Stimulated activated CD8-positive, alpha-beta memory T cell treated with anti-CD3 and anti-CD28 coated beads, Interleukin-7, amount 100 ng/mL, for 24 hours (primary cell): ENCODE measurements around the gene KRTAP5-5.
"Not testable (repeated sequence)": the region's sequence is repeated elsewhere in the genome, so short reads cannot be mapped to it uniquely, and the experiment has no call there.

Experiments used
- DNase-seq: peaks from one replicate; pipeline ENCODE4 v3.0.0-alpha.2; 2020; ENCODE audit warnings: low read depth

Gene KRTAP5-5

DNA sequence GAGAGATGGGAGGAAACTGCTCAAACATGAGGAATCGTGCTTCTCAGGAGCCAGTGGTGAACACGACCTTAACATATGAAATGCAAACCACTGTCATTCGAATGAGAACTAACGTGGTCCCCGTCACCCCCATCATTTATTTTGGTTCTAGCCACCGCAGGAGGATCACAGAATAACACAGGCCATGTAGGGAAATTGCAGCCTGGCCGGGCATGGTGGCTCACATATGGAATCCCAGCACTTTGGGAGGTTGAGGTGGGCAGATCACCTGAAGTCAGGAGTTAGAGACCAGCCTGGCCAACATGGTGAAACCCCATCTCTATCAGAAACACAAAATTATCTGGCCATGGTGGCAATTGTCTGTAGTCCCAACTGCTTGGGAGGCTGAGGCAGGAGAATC, 27.1 kb downstream of the KRTAP5-5 start:
- no peak for DNase-seq

DNA sequence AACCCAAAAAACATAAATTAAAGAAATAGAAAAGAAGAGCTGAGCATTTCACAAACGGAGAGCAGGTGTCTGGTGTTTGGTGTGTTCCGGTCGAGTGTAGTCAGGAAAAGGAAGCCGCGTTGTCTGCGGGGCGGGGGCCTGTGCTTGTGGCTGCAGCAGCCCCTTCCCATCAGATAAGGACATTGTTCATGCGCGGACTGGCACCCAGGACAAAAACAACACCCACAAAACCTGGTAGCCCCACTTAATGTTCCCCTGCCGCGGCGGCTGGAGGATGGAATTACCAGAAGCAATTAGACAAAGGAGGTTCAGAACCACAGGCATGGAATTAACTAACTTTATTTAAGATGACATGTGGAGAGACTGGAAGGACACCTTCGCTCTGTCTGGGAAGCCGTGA, 29.9 kb downstream of the KRTAP5-5 start:
- no peak for DNase-seq

DNA sequence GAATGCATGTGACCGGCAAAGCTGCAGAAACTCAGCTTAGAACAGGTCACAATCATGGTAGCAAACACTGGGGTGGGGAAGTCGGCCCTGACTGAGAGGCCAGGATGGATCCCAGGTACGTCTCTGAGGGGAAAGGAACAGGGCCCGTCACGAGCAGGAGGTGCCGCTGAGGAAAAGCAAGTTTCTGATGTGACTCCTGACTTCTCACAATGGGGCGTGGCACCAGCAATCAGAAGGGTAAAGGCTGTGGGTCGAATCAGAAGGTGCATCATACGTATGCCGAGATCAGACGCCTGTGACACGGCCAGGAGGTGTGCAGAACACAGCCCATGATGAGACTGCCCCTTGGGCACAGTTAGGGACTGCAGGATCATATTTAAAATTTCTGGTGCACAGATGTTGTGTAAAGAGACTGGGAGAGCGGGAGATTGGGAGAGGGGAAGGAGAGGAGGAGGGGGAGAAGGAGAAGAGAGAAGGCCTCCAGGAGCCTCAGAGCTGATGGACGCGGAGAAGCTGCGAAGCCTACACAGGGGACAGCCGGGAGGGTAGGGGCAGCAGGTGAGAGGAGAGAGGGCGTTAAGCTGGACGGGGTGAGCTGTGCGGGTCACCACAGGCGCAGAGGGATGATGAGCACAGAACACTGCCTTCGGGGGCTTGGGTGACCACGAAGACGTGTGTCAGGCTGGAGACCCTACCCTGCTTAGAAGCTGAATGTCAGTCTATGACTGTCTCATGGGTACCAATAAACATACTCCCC, 30.7 kb downstream of the KRTAP5-5 start:
- no peak for DNase-seq

DNA sequence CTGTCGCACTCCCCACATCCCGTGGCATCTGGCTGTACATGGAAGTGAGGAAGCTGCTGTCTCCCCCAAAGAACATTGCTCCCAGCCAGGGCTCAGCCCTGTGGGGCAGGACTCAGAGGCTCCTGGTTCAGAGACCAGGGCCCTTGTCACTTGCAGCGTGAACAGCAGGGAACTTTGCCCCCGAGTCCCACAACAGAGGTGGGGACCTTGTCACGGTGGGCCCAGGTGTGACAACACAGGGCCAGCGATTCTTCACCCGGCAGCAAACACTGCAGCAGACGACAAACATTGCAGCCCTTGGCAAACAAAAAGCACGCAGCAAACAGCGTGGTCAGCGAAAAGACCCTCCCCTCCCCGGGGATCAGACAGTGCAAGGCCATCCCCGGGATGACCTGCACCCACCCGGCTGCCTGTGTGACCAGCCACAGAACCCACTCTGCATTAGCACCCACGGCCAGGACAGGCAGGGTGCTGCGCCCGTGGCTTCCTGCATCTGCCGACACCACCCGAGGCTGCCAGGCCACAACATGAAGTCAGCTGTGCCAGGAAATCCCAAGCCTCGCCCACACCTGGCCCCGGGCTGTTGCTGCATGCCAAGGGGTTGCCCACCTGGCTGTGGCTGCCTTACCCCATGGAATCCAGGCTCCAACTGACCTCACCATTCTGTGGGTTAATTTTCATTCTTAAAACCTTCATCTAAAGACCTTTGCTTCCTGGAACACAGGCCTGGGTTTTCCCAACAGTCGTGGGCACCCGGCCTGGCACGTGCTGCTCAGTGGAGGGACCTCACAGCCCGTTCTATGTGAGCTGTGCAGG, 32.1 kb downstream of the KRTAP5-5 start:
- DNase-seq: not testable (repeated sequence)

GRCh38 chr11:1662699-1663283, 33.2 kb downstream of the KRTAP5-5 start:
- not testable (repeated sequence) for DNase-seq

DNA sequence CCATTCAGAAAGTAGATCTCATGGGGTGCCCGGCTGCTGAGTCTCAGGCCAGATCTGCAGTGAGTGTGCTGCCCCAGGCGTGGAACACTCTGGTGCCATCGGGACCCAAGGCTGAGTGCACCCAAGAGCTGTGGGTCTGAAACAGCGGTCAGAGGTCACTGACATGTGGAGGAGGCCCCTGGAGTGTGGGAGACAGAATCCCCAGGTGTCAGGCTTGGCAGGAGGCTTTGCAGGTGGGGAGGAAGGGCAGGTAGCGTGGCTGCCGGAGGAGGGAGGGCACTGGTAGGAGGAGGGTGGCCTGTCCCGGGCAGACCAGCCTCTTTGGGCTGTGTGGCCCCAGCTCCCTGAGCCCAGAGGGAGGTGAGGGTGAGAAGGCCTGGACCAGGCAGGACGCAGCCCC, 35.7 kb downstream of the KRTAP5-5 start:
- no peak for DNase-seq

- no peak for DNase-seq
Measured at GRCh38 chr11:1667121-1667850, 37.7 kb downstream of the KRTAP5-5 start.

- no peak for DNase-seq
Measured at GRCh38 chr11:1667906-1668305, 38.3 kb downstream of the KRTAP5-5 start.

DNA sequence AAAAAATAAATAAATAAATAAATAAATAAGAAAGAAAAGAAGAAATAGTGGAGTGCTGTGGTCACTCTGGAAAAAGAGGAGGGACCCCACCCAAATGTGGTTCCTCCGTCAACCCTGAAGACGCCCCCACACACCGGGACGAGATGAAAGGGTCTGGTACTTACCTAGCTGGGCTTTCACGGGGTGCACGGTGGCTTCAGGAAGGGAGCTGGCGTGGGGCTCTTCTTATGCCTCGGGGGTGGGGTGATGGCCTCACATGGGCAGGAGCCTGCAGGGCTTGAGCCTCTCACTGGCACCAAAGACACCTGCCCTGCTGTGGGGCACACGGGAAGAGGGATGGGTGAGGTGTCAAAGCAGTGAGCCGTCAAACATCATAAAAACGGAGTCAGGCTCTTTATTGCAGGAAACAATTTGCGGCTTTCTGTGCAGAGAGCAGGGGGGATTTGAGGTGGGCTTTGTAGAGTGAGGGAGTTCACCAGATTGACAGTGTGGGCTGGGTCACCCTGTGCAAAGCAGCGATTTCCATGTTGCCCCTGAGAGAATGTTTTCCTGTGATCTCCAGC, 39.4 kb downstream of the KRTAP5-5 start:
- DNase-seq: no peak

DNA sequence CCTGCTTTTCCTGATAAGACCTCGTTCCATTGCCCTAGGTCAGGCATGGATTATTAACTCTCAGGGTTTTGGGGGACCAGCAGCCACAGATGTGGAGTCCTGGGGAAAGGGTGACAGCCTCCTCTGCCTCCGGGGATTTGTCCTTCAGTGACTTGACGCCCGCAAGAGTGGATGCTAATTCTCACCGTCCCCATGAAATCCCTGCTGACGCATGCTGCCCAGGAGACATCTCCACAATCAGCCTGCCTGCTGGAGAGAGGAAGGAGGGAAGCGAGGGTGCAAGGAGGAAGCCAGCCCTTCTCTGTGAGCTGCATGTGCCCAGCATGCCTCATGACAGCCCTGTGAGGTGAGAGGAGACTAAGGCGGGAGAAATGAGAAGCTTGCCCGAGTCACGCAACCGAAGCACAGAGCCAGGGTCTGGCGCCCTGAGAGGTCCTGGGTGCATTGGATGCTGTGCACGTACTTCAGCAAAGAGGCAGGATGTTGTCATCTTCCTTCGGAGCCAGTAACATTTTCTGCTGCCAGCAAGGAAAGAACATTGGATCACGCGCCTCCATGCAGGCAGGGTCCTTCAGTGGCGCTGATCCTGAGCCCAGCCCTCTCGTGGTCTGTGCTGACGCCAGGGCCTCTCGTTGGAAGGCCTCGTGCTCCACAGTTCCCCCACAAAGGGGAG, 40.1 kb downstream of the KRTAP5-5 start:
- DNase-seq: no peak

GRCh38 chr11:1670457-1670856, 40.9 kb downstream of the KRTAP5-5 start:
- not testable (repeated sequence) for DNase-seq

DNA sequence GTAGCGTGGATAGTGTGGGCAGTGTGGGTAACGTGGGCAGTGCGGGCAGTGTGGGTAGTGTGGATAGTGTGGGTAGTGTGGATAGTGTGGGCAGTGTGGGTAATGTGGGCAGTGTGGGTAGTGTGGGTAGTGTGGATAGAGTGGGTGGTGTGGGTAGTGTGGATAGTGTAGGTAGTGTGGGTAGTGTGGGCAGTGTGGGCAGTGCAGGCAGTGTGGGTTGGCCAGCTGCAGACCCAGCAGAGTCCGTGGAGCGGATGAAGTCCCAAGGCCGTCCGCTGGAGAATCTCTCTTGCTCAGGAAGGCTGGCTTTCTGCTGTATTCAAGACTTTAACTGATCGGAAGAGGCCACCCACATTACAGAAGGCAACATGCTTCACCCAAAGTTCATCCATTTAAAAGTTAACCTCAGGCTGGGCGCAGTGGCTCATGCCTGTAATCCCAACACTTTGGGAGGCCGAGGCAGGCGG, 41.4 kb downstream of the KRTAP5-5 start:
- no peak for DNase-seq

GRCh38 chr11:1671658-1672057, 42.1 kb downstream of the KRTAP5-5 start:
- no peak for DNase-seq

GRCh38 chr11:1672613-1673350, 43.2 kb downstream of the KRTAP5-5 start:
- no peak for DNase-seq

DNA sequence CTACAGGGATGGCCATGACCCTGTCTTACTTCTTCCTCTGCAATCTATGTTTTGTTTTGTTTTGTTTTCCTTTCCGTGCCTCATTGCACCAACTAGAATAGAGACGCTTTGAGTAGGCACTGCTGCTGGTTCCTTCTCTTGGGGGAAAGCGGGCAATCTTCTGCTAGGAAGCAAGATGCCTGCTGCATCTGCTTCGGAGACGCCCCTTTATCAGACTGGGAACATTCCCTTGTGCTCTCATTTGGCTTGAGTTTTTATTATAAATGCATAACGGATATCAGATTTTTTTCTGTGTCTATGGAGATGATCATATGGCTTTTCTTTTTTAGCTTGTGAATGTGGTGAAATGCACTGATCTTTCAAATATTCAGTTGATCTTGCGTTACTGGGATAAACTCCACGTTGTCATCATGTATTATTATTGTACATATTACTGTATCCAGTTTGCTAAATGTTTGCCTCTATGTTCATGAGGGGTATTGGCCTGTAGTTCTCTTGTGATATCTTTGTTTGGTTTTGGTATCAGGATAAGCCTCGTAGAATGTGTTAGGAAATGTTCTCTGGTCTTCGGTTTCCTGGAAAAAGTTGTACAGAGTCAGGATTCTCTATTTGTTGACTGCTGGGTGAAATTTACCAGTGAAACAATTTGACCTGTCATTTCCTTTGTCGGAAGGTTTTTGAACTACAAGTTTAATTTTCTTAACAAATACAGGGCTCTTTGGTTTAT, 44.0 kb downstream of the KRTAP5-5 start:
- DNase-seq: no peak

DNA sequence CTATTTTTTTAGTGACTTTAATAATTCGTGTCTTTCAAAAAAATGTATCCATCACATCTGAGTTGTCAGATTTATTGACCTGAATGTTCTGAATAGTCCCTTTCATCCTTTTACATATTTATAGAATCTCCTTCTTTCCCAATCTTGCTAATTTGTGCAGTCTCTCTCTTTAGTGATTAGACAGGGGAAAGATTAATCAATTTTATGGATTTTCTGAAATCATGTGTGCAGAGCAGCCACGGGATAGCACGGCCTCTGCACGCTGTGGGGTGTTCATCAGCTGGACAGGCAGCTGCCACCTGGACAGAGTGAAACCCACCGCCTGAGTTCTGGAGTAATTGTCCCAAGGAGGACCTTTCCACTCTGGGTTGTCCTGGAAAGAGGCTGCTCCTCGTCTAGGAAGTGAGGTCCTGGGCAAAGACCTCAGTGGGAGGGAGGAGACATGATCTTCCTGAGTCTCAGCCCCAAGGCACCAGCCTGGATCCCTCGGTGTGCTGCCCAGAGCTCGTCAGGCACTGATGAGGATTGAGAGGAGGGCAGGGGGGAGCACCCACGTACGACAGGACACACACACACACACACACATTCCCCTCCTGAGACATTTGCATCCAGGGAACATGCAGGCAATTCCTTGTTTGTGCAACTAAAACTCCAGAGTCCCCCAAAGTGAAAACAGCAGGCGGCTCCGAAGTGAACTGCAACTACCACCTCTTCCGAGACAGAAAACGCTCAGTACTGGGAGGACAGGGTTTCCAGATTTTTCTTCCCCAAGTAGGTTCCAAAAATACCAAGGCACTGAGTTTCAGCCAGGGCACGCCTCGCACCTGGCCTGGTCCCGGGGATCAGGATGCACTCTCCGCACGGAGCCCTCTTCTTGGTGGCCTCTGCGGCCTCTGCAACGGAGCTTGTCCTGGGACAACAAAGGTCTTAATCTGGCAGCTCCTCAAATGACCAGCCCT, 44.9 kb downstream of the KRTAP5-5 start:
- DNase-seq: no peak

GRCh38 chr11:1675536-1676228, 46.1 kb downstream of the KRTAP5-5 start:
- DNase-seq: no peak

DNA sequence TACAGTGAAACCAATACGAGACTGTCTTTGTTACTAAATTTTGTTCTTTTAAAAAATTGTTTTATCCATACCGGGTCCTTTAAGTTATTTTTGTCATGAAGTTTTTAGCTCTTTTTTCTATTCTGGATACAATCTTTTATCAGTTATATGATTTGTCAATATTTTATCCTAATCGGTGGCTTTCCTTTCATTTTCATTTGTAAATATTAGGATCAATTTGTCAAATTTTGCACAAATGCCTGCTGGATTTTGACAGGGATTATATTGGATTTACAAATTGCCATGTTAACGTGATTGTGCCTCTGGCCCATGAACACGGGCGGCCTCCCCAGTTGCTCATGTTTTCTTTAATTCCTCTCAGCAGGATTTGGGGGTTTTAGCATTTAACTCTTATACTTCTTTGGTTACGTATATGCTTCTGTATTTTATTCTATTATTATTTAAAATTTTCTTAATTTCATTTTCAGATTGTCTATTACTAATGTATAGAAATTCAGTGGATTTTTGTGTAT, 46.7 kb downstream of the KRTAP5-5 start:
- DNase-seq: no peak
